ENCODE results near the gene LENG9. TPM values are rescaled to one million over a fixed set of nuclear protein-coding genes. Genes with fewer than 3 reads are reported as not detected.
"Not testable (repeated sequence)": the region's sequence is repeated elsewhere in the genome, so short reads cannot be mapped to it uniquely, and the experiment has no call there.

LENG9 gene
- total RNA-seq, result 5.9 TPM

GRCh38 chr19:54463531-54464043 is at the start of gene LENG9:
LENG9 (minus strand) TSS chr19:54463778; CDS start chr19:54463526, 252 bp downstream.
- DNase-seq, result peak; percentile 91

- DNase-seq, result not testable (repeated sequence)
Measured at GRCh38 chr19:54509200-54509940, 45.8 kb upstream of the LENG9 start.

- DNase-seq, result not testable (repeated sequence)
Measured at GRCh38 chr19:54508487-54508886, 44.9 kb upstream of the LENG9 start.

- DNase-seq, result no peak
Measured at GRCh38 chr19:54507824-54508223, 44.2 kb upstream of the LENG9 start.

- not testable (repeated sequence) for DNase-seq
Measured at GRCh38 chr19:54507038-54507717, 43.6 kb upstream of the LENG9 start.

- no peak for DNase-seq
Measured at GRCh38 chr19:54506079-54506478, 42.5 kb upstream of the LENG9 start.

- DNase-seq, result not testable (repeated sequence)
Measured at GRCh38 chr19:54505542-54505941, 42.0 kb upstream of the LENG9 start.

- DNase-seq, result no peak
Measured at GRCh38 chr19:54502518-54503048, 39.0 kb upstream of the LENG9 start, which contains the start of gene LAIR2. LAIR2 (plus strand) TSS chr19:54502831; CDS start chr19:54502919, 88 bp downstream.

- DNase-seq, result not testable (repeated sequence)
Measured at GRCh38 chr19:54498451-54498772, 34.8 kb upstream of the LENG9 start.

- DNase-seq, result not testable (repeated sequence)
Measured at GRCh38 chr19:54497747-54498450, 34.3 kb upstream of the LENG9 start.

GRCh38 chr19:54495284-54495683 is 31.7 kb upstream of the LENG9 start:
- not testable (repeated sequence) for DNase-seq

GRCh38 chr19:54493967-54494585 is 30.5 kb upstream of the LENG9 start:
- DNase-seq, result no peak

GRCh38 chr19:54493056-54493455 is 29.5 kb upstream of the LENG9 start:
- DNase-seq, result not testable (repeated sequence)

- no peak for DNase-seq
Measured at GRCh38 chr19:54492568-54492967, 29.0 kb upstream of the LENG9 start.

- DNase-seq, result no peak
Measured at GRCh38 chr19:54489766-54490165, 26.2 kb upstream of the LENG9 start.

- no peak for DNase-seq
Measured at GRCh38 chr19:54489341-54489740, 25.8 kb upstream of the LENG9 start.

- no peak for DNase-seq
Measured at GRCh38 chr19:54485851-54486250, 22.3 kb upstream of the LENG9 start.

GRCh38 chr19:54484451-54484850 is 20.9 kb upstream of the LENG9 start:
- DNase-seq, result no peak

GRCh38 chr19:54482889-54483288 is 19.3 kb upstream of the LENG9 start:
- DNase-seq, result no peak

GRCh38 chr19:54481326-54481930 is 17.9 kb upstream of the LENG9 start:
- DNase-seq, result no peak

GRCh38 chr19:54480051-54480450 is 16.5 kb upstream of the LENG9 start:
- DNase-seq, result no peak
